A673 (cell line): ENCODE data around the gene FHIP1B. TPM values are rescaled to one million over a fixed set of nuclear protein-coding genes. Genes with fewer than 3 reads are reported as not detected.

Experiments used
- BruUV-seq: library from RNA; stranded (reverse); fragments of 400-500 nt; replicated peaks from 2 replicates; lab custom pipeline; 2021; lab: Mats Ljungman, UMichigan
- CTCF ChIA-PET: fragments of 300-600 bp; sonication (Branson Sonifier 250); formaldehyde crosslinking; loops from one replicate; lab custom pipeline; 2022; ENCODE audit warnings: antibody characterized with exemption; lab: Charles Lee
- POLR2A ChIA-PET: fragments of 300-600 bp; sonication (Branson Sonifier 250); formaldehyde crosslinking; loops from one replicate; lab custom pipeline; 2022; ENCODE audit warnings: antibody characterized with exemption; ENCODE audit not compliant: low non-redundant PET; lab: Charles Lee
- DNase-seq: peaks from one replicate; pipeline ENCODE4 v3.0.0-alpha.2; 2015; ENCODE audit warnings: low spot score
- H3K27ac ChIP-seq: fragments of 200-600 bp; sonication (generic); 2 replicates; pipeline ENCODE4 v1.5.1; 2016; ENCODE audit warnings: mixed run types, low read depth, mild to moderate bottlenecking, mixed read lengths, antibody characterized with exemption, low read length; ENCODE audit not compliant: poor library complexity, severe bottlenecking
- H3K27me3 ChIP-seq: fragments of 200-600 bp; sonication (generic); replicated peaks from 2 replicates; pipeline ENCODE4 v1.6.1; 2017; ENCODE audit warnings: mixed run types, low read depth, mild to moderate bottlenecking, mixed read lengths, antibody characterized with exemption, low read length; ENCODE audit not compliant: insufficient read depth, poor library complexity
- H3K36me3 ChIP-seq: fragments of 200-600 bp; sonication (generic); 2 replicates; pipeline ENCODE4 v1.6.1; 2016; ENCODE audit warnings: mixed run types, mild to moderate bottlenecking, mixed read lengths, antibody characterized with exemption, low read length; ENCODE audit not compliant: insufficient read depth, poor library complexity, severe bottlenecking
- H3K4me1 ChIP-seq: fragments of 200-600 bp; sonication (generic); 2 replicates; pipeline ENCODE4 v1.6.1; 2017; ENCODE audit warnings: mixed run types, mild to moderate bottlenecking, mixed read lengths, antibody characterized with exemption, low read length; ENCODE audit not compliant: insufficient read depth, poor library complexity, severe bottlenecking
- H3K4me3 ChIP-seq: fragments of 200-600 bp; sonication (generic); 2 replicates; pipeline ENCODE4 v1.5.1; 2016; ENCODE audit warnings: low read depth, mixed run types, mild to moderate bottlenecking, mixed read lengths, low read length; ENCODE audit not compliant: poor library complexity, severe bottlenecking
- H3K9me3 ChIP-seq: fragments of 200-600 bp; sonication (generic); 2 replicates; pipeline ENCODE4 v1.6.1; 2016; ENCODE audit warnings: mixed run types, low read depth, mild to moderate bottlenecking, mixed read lengths, antibody characterized with exemption, low read length; ENCODE audit not compliant: poor library complexity, severe bottlenecking
- CTCF ChIP-seq: fragments of 300-800, 200-600 bp; sonication (generic); conservative IDR thresholded peaks from 2 replicates; pipeline ENCODE4 v1.5.1; 2017; ENCODE audit warnings: low read depth, mild to moderate bottlenecking, antibody characterized with exemption, low read length, moderate library complexity, mixed read lengths
- EZH2 ChIP-seq: fragments of 200-600 bp; sonication (generic); IDR thresholded peaks from 2 replicates; pipeline ENCODE4 v1.6.1; 2017; ENCODE audit warnings: borderline replicate concordance, low read depth, mild to moderate bottlenecking, mixed read lengths, antibody characterized with exemption, low read length; ENCODE audit not compliant: poor library complexity, severe bottlenecking
- intact Hi-C: fragments of 100-400 bp; cut with micrococcal nuclease; formaldehyde crosslinking; loops from one replicate; pipeline ENCODE4 v1.10.0; 2022; ENCODE audit not compliant: unreplicated experiment
- total RNA-seq: library from RNA; stranded (reverse); gene quantifications from 2 replicates; pipeline ENCODE4 v1.2.3, GENCODE V29; 2021

FHIP1B gene
- total RNA-seq, 1 experiment from 2014 or later: 18.6 TPM

GRCh38 chr11:6238902-6239301, 4.5 kb upstream of the FHIP1B start, which contains the start of gene CNGA4:
TSS of gene CNGA4 (plus strand) at chr11:6239089. CDS start at chr11:6239207, 118 bp downstream.
- no peak for DNase-seq
- Histone ChIP-seq H3K4me3 (no peak within 1 kb of the TSS), H3K27me3 (no peaks in the 10 kb centered on the region), H3K9me3 (no peaks in the 10 kb centered on the region), H3K4me1 (no peaks in the 10 kb centered on the region), H3K36me3 (no peaks in the 10 kb centered on the region), H3K27ac (no peak within 1 kb of the TSS)
- intact Hi-C loops: loop anchor here (10.0 kb wide), 1 partner anchor 226 kb away; no protein-coding TSS in a partner anchor
- TF ChIP-seq EZH2 (no peak), CTCF (no peak)
- ChIA-PET POLR2A (no interaction called here), CTCF (no interaction called here)
- BruUV-seq: no TSS peak

DNA sequence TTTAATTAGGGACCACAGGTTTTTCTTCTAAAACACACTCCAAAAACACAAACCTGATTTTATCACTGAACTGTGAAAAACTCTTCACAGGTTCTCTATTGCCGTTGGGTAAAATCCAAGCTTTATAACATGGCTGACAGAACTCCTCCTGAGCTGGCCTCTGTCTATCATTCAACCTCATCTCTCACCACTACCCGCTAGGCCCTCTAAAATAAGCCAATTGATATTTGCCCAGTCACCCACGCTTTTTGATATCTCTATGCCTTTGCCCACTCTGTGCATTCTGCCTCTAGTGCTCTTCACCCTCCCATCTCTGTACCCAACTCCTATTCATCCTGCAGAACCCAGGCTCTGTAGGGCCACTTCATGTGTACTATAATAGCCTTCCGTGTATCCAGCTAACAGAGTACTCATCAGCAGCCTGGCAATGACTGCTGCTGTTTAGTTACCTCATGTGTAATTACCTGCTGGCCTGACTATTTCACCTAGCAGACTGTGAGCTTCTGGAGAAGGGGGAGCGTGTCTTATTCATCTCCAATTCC, 3.4 kb upstream of the FHIP1B start:
- no peak for DNase-seq
- Histone ChIP-seq H3K9me3 (no peaks in the 10 kb centered on the region), H3K27me3 (no peaks in the 10 kb centered on the region), H3K36me3 (no peaks in the 10 kb centered on the region), H3K27ac (no peak overlapping the region), H3K4me1 (no peaks in the 10 kb centered on the region), H3K4me3 (no peak overlapping the region)
- BruUV-seq: no TSS peak
- POLR2A ChIA-PET: no interaction called here
- CTCF ChIA-PET: no interaction called here
- no peak for TF ChIP-seq EZH2
- TF ChIP-seq CTCF: no peak
- intact Hi-C loops: loop anchor here (10.0 kb wide), 1 partner anchor 227 kb away; no protein-coding TSS in a partner anchor

DNA sequence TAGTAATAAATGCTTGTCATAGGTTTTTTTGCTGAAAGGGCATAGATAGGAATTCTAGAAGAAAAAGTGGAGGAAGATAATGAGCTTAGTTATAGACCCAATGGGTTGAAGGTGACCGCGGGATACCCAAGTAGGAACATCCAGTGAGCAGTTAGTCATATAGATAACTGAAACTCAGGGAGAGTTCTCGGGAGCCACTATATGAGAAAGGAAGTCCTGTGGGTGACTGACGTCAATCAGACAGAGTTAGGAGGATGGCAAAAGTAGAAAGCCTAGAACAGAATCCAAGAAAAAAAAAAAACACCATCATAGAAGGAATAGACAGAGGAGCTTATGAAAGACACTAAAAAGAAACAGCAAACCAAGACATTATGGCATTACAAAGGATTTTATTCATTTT, 2.8 kb upstream of the FHIP1B start:
- no peaks in the 10 kb centered on the region for H3K27me3 ChIP-seq
- BruUV-seq: no TSS peak
- ChIA-PET CTCF (no interaction called here), POLR2A (no interaction called here)
- no peaks in the 10 kb centered on the region for H3K36me3 ChIP-seq
- H3K4me3 ChIP-seq: no peak overlapping the region
- H3K4me1 ChIP-seq: no peaks in the 10 kb centered on the region
- H3K9me3 ChIP-seq: no peaks in the 10 kb centered on the region
- intact Hi-C loops: loop anchor here (10.0 kb wide), 1 partner anchor 228 kb away; no protein-coding TSS in a partner anchor
- H3K27ac ChIP-seq: no peak overlapping the region
- DNase-seq: no peak
- TF ChIP-seq CTCF (no peak), EZH2 (no peak)
